ENCODE data around the gene NPHS2.

Gene NPHS2

GRCh38 chr1:179554427-179554826 lies 21.3 kb downstream of the NPHS2 start:
- Histone ChIP-seq H3K27ac (ENCODE audit: low read length) (no peak overlapping the region), H3K79me2 (ENCODE audit: low read length) (no peaks in the 10 kb centered on the region), H2AFZ (ENCODE audit: low read length) (no peak overlapping the region), H3K4me1 (ENCODE audit: low read length) (no peaks in the 10 kb centered on the region), H3K36me3 (replicated peaks; ENCODE audit: insufficient read depth, low read length) (no peaks in the 10 kb centered on the region), H3K9me3 (replicated peaks; ENCODE audit: insufficient read depth, low read length) (no peaks in the 10 kb centered on the region), H3K9me2 (replicated peaks; ENCODE audit: insufficient read depth, low read length) (no peaks in the 10 kb centered on the region), H4K20me1 (ENCODE audit: insufficient read depth, low read length) (no peaks in the 10 kb centered on the region), H3K4me3 (ENCODE audit: low read length) (no peak overlapping the region), H3K9ac (ENCODE audit: low read length) (no peak overlapping the region), H3K4me2 (ENCODE audit: low read depth, low read length) (no peak overlapping the region), H3K27me3 (replicated peaks; ENCODE audit: insufficient read depth, low read length) (no peaks in the 10 kb centered on the region), H3F3A (ENCODE audit: insufficient read depth, low read length) (no peaks in the 10 kb centered on the region)
- TF ChIP-seq CTCF (IDR thresholded peaks at IDR 0.05; ENCODE audit: low read length) = no peak
- TF ChIP-seq EZH2phosphoT487 (IDR thresholded peaks at IDR 0.05; ENCODE audit: low read length) = no peak
- no peak for TF ChIP-seq EZH2 (optimal IDR thresholded peaks at IDR 0.05; ENCODE audit: low read depth, low read length)
- no peak for DNase-seq

GRCh38 chr1:179550746-179551682 lies 24.7 kb downstream of the NPHS2 start:
- Histone ChIP-seq H4K20me1 (ENCODE audit: insufficient read depth, low read length) (no peaks in the 10 kb centered on the region), H3K27me3 (replicated peaks; ENCODE audit: insufficient read depth, low read length) (no peaks in the 10 kb centered on the region), H3K4me2 (ENCODE audit: low read depth, low read length) (no peak overlapping the region), H3K9me2 (replicated peaks; ENCODE audit: insufficient read depth, low read length) (no peaks in the 10 kb centered on the region), H3K4me1 (ENCODE audit: low read length) (no peaks in the 10 kb centered on the region), H2AFZ (ENCODE audit: low read length) (no peak overlapping the region), H3K27ac (ENCODE audit: low read length) (no peak overlapping the region), H3K79me2 (ENCODE audit: low read length) (no peaks in the 10 kb centered on the region), H3F3A (ENCODE audit: insufficient read depth, low read length) (no peaks in the 10 kb centered on the region), H3K9ac (ENCODE audit: low read length) (no peak overlapping the region), H3K9me3 (replicated peaks; ENCODE audit: insufficient read depth, low read length) (no peaks in the 10 kb centered on the region), H3K36me3 (replicated peaks; ENCODE audit: insufficient read depth, low read length) (no peaks in the 10 kb centered on the region), H3K4me3 (ENCODE audit: low read length) (no peak overlapping the region)
- DNase-seq = no peak
- no peak for TF ChIP-seq EZH2 (optimal IDR thresholded peaks at IDR 0.05; ENCODE audit: low read depth, low read length)
- no peak for TF ChIP-seq CTCF (IDR thresholded peaks at IDR 0.05; ENCODE audit: low read length)
- no peak for TF ChIP-seq EZH2phosphoT487 (IDR thresholded peaks at IDR 0.05; ENCODE audit: low read length)

- H2AFZ ChIP-seq (ENCODE audit: low read length) = no peak overlapping the region
- no peaks in the 10 kb centered on the region for H3K9me2 ChIP-seq (replicated peaks; ENCODE audit: insufficient read depth, low read length)
- no peak for TF ChIP-seq EZH2phosphoT487 (IDR thresholded peaks at IDR 0.05; ENCODE audit: low read length)
- TF ChIP-seq CTCF (IDR thresholded peaks at IDR 0.05; ENCODE audit: low read length) = no peak
- no peak overlapping the region for H3K4me3 ChIP-seq (ENCODE audit: low read length)
- no peak overlapping the region for H3K4me2 ChIP-seq (ENCODE audit: low read depth, low read length)
- no peaks in the 10 kb centered on the region for H3K9me3 ChIP-seq (replicated peaks; ENCODE audit: insufficient read depth, low read length)
- no peak overlapping the region for H3K27ac ChIP-seq (ENCODE audit: low read length)
- no peaks in the 10 kb centered on the region for H3F3A ChIP-seq (ENCODE audit: insufficient read depth, low read length)
- H3K79me2 ChIP-seq (ENCODE audit: low read length) = no peaks in the 10 kb centered on the region
- no peaks in the 10 kb centered on the region for H4K20me1 ChIP-seq (ENCODE audit: insufficient read depth, low read length)
- no peaks in the 10 kb centered on the region for H3K27me3 ChIP-seq (replicated peaks; ENCODE audit: insufficient read depth, low read length)
- no peak overlapping the region for H3K9ac ChIP-seq (ENCODE audit: low read length)
- no peaks in the 10 kb centered on the region for H3K4me1 ChIP-seq (ENCODE audit: low read length)
- H3K36me3 ChIP-seq (replicated peaks; ENCODE audit: insufficient read depth, low read length) = no peaks in the 10 kb centered on the region
- DNase-seq = no peak
Observed at GRCh38 chr1:179549368-179549700, 26.4 kb downstream of the NPHS2 start.
